ENCODE results near the gene MOB3A. TPM values are rescaled to one million over a fixed set of nuclear protein-coding genes. Genes with fewer than 3 reads are reported as not detected.

The MOB3A gene
- total and polyA plus RNA-seq, 2 of the 8 experiments (the other 6 are each of a cell fraction or from before 2014, with no cell fraction given): 9.2 to 9.6 TPM

GRCh38 chr19:2089001-2089711 is 7.0 kb downstream of the MOB3A start (continued):
- TF ChIP-seq NANOG (IDR thresholded peaks at IDR 0.05; ENCODE audit: insufficient read depth, low read depth, low read length, poor library complexity, severe bottlenecking) (no peak), RAD21 (IDR thresholded peaks at IDR 0.05 in 1 of 2, conservative IDR thresholded peaks at IDR 0.05 in 1 of 2; ENCODE audit: low read depth in 2 of 2, low read length in 2 of 2) (no peak), SP4 (IDR thresholded peaks at IDR 0.05; ENCODE audit: low read length) (no peak), SAP30 (IDR thresholded peaks at IDR 0.05; ENCODE audit: insufficient read depth, insufficient replicate concordance, low read length) (no peak), JUND (IDR thresholded peaks at IDR 0.05; ENCODE audit: low read length) (no peak), TCF12 (IDR thresholded peaks at IDR 0.05; ENCODE audit: low read depth, low read length) (no peak), ZNF274 (IDR thresholded peaks at IDR 0.05; ENCODE audit: borderline replicate concordance, extremely low read depth, low read length) (no peak), RBBP5 (IDR thresholded peaks at IDR 0.05; ENCODE audit: borderline replicate concordance, low read depth, low read length) (no peak)

Measured in H1 (cell line).